PC-3 (cell line): ENCODE data around the gene CPT2. TPM values are rescaled to one million over a fixed set of nuclear protein-coding genes. Genes with fewer than 3 reads are reported as not detected.

Experiments used
- ATAC-seq: fragments of 200-7000 bp; cut with Tn5 transposase; 2 replicates; pipeline ENCODE4 v1.9.1; 2020; ENCODE audit warnings: mild to moderate bottlenecking, moderate library complexity
- BruUV-seq: library from RNA; stranded (reverse); fragments of 400-500 nt; replicated peaks from 2 replicates; lab custom pipeline; 2021; lab: Mats Ljungman, UMichigan
- CTCF ChIA-PET: fragments of 300-600 bp; sonication (Branson Sonifier 250); formaldehyde crosslinking; loops from one replicate; lab custom pipeline; 2022; ENCODE audit warnings: antibody characterized with exemption; lab: Charles Lee
- POLR2A ChIA-PET: fragments of 300-600 bp; sonication (Branson Sonifier 250); formaldehyde crosslinking; loops from one replicate; lab custom pipeline; 2022; ENCODE audit warnings: antibody characterized with exemption; ENCODE audit not compliant: unreplicated experiment; lab: Charles Lee
- DNase-seq: peaks from one replicate; pipeline ENCODE4 v3.0.0-alpha.2; 2015
- H2AFZ ChIP-seq: fragments of 300-600 bp; sonication (generic); 2 replicates; pipeline ENCODE4 v1.6.0; 2016; ENCODE audit warnings: antibody characterized with exemption, low read length
- H3F3A ChIP-seq: fragments of 300-600 bp; sonication (generic); one replicate; pipeline ENCODE4 v1.6.0; 2017; ENCODE audit warnings: antibody characterized with exemption, low read length, control low read depth, mild to moderate bottlenecking; ENCODE audit not compliant: unreplicated experiment
- H3K27ac ChIP-seq: fragments of 300-600 bp; sonication (generic); 2 replicates; pipeline ENCODE4 v1.5.1; 2016; ENCODE audit warnings: mild to moderate bottlenecking, low read length
- H3K27me3 ChIP-seq: fragments of 300-600 bp; sonication (generic); 2 replicates; pipeline ENCODE4 v1.6.1; 2016; ENCODE audit warnings: low read length, mixed read lengths
- H3K36me3 ChIP-seq: fragments of 300-600 bp; sonication (generic); 2 replicates; pipeline ENCODE4 v1.6.1; 2016; ENCODE audit warnings: low read depth, mixed run types, low read length, mixed read lengths
- H3K4me1 ChIP-seq: fragments of 300-600 bp; sonication (generic); 2 replicates; pipeline ENCODE4 v1.5.1; 2016; ENCODE audit warnings: low read length; ENCODE audit not compliant: insufficient read depth
- H3K4me2 ChIP-seq: fragments of 300-600 bp; sonication (generic); 2 replicates; pipeline ENCODE4 v1.6.0; 2016; ENCODE audit warnings: low read length
- H3K4me3 ChIP-seq: fragments of 300-600 bp; sonication (generic); 2 replicates; pipeline ENCODE4 v1.5.1; 2016; ENCODE audit warnings: mild to moderate bottlenecking, low read length, mixed read lengths
- H3K79me2 ChIP-seq: fragments of 300-600 bp; sonication (generic); 2 replicates; pipeline ENCODE4 v1.6.1; 2017; ENCODE audit warnings: low read length, mixed read lengths
- H3K9ac ChIP-seq: fragments of 300-600 bp; sonication (generic); 2 replicates; pipeline ENCODE4 v1.6.0; 2016; ENCODE audit warnings: mild to moderate bottlenecking, low read length
- H3K9me2 ChIP-seq: fragments of 300-600 bp; sonication (generic); replicated peaks from 2 replicates; pipeline ENCODE4 v1.6.1; 2016; ENCODE audit warnings: mixed run types, low read length, mixed read lengths
- H3K9me3 ChIP-seq: fragments of 300-600 bp; sonication (generic); 2 replicates; pipeline ENCODE4 v1.6.1; 2016; ENCODE audit warnings: low read length, mixed read lengths
- H4K20me1 ChIP-seq: fragments of 300-600 bp; sonication (generic); 2 replicates; pipeline ENCODE4 v1.6.1; 2016; ENCODE audit warnings: low read length, mixed read lengths
- CTCF ChIP-seq: fragments of 300-600 bp; sonication (generic); conservative IDR thresholded peaks from 2 replicates; pipeline ENCODE4 v1.5.1; 2017; ENCODE audit warnings: antibody characterized with exemption, low read depth, mild to moderate bottlenecking, low read length
- EZH2 ChIP-seq: fragments of 300-600 bp; sonication (generic); IDR thresholded peaks from one replicate; pipeline ENCODE4 v1.6.1; 2017; ENCODE audit warnings: antibody characterized with exemption, mild to moderate bottlenecking, low read length; ENCODE audit not compliant: unreplicated experiment
- EZH2phosphoT487 ChIP-seq: fragments of 300-600 bp; sonication (generic); IDR thresholded peaks from 2 replicates; pipeline ENCODE4 v1.6.1; 2018; ENCODE audit warnings: mild to moderate bottlenecking, antibody characterized with exemption, low read length, borderline replicate concordance
- intact Hi-C: fragments of 100-400 bp; cut with micrococcal nuclease; formaldehyde crosslinking; loops from 2 replicates; pipeline ENCODE4 v1.9.0; 2023
- total RNA-seq: library from RNA; depleted of rRNA; stranded (reverse); fragments of >200 nt; gene quantifications from 2 replicates; pipeline ENCODE4 v1.2.3, GENCODE V29; 2014; rRNA removed

CPT2 gene
- total RNA-seq, 1 experiment from 2014 or later = 27.1 TPM

- H3K9me3 ChIP-seq = no peaks in the 10 kb centered on the region
- BruUV-seq = no TSS peak
- no peak overlapping the region for H3K27ac ChIP-seq
- H3K79me2 ChIP-seq = no peaks in the 10 kb centered on the region
- H3K27me3 ChIP-seq = no peaks in the 10 kb centered on the region
- no peak for ATAC-seq
- H3F3A ChIP-seq = no peaks in the 10 kb centered on the region
- no peak for DNase-seq
- H3K9ac ChIP-seq = no peak overlapping the region
- TF ChIP-seq EZH2phosphoT487 = no peak
- no peak for TF ChIP-seq CTCF
- no peak for TF ChIP-seq EZH2
- POLR2A ChIA-PET = no interaction called here
- H2AFZ ChIP-seq = no peak overlapping the region
- intact Hi-C loops = no loop called here
- no peaks in the 10 kb centered on the region for H3K9me2 ChIP-seq
- no peaks in the 10 kb centered on the region for H3K4me1 ChIP-seq
- no peak overlapping the region for H3K4me2 ChIP-seq
- peaks cover 64% of the 10 kb centered on the region for H3K36me3 ChIP-seq
- CTCF ChIA-PET = no interaction called here
- no peaks in the 10 kb centered on the region for H4K20me1 ChIP-seq
- no peak overlapping the region for H3K4me3 ChIP-seq
These were observed 64.1 kb downstream of the CPT2 start for GRCh38 chr1:53260631-53261247.

GRCh38 chr1:53262000-53262399 lies 65.4 kb downstream of the CPT2 start:
- Histone ChIP-seq H3K4me2 (no peak overlapping the region), H3F3A (no peaks in the 10 kb centered on the region), H3K4me1 (no peaks in the 10 kb centered on the region), H3K27ac (no peak overlapping the region), H3K9me3 (no peaks in the 10 kb centered on the region), H4K20me1 (no peaks in the 10 kb centered on the region), H3K9ac (no peak overlapping the region), H3K9me2 (no peaks in the 10 kb centered on the region), H3K79me2 (no peaks in the 10 kb centered on the region), H2AFZ (no peak overlapping the region), H3K4me3 (no peak overlapping the region), H3K27me3 (no peaks in the 10 kb centered on the region), H3K36me3 (peaks cover 59% of the 10 kb centered on the region)
- intact Hi-C loops = no loop called here
- no peak for DNase-seq
- BruUV-seq = no TSS peak
- CTCF ChIA-PET = no interaction called here
- POLR2A ChIA-PET = no interaction called here
- no peak for ATAC-seq
- TF ChIP-seq EZH2 (no peak), CTCF (no peak), EZH2phosphoT487 (no peak)

Other genes starting within 250 kb of the CPT2 start
- not detected in 2 replicates for gene PODN, start 134.6 kb upstream of the CPT2 start, total RNA-seq
- 0.23 and 0.26 TPM in 2 replicates for gene SLC1A7, start 54.2 kb upstream of the CPT2 start, total RNA-seq
- 44.1 and 47.7 TPM in 2 replicates for gene CZIB, start 23.8 kb downstream of the CPT2 start, total RNA-seq
- gene MAGOH, start 41.7 kb downstream of the CPT2 start, total RNA-seq = 48.9 and 53.1 TPM in 2 replicates
- 54.4 and 77.3 TPM in 2 replicates for gene LRP8, start 131.2 kb downstream of the CPT2 start, total RNA-seq